LNCAP (cell line): ENCODE data around the gene NFATC2.

ENCODE experiments used
- TF ChIP-seq, protein P1 (sequence below): fragments of 450-650 bp; IDR thresholded peaks from 2 replicates; pipeline ENCODE4 v1.5.1; 2017; ENCODE audit warnings: mild to moderate bottlenecking

Gene NFATC2

GRCh38 chr20:51451484-51451883, 91.0 kb downstream of the NFATC2 start:
- TF ChIP-seq, protein P1, sequence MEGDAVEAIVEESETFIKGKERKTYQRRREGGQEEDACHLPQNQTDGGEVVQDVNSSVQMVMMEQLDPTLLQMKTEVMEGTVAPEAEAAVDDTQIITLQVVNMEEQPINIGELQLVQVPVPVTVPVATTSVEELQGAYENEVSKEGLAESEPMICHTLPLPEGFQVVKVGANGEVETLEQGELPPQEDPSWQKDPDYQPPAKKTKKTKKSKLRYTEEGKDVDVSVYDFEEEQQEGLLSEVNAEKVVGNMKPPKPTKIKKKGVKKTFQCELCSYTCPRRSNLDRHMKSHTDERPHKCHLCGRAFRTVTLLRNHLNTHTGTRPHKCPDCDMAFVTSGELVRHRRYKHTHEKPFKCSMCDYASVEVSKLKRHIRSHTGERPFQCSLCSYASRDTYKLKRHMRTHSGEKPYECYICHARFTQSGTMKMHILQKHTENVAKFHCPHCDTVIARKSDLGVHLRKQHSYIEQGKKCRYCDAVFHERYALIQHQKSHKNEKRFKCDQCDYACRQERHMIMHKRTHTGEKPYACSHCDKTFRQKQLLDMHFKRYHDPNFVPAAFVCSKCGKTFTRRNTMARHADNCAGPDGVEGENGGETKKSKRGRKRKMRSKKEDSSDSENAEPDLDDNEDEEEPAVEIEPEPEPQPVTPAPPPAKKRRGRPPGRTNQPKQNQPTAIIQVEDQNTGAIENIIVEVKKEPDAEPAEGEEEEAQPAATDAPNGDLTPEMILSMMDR: no peak

- TF ChIP-seq, protein P1: no peak
Observed at GRCh38 chr20:51450984-51451383, 91.5 kb downstream of the NFATC2 start.

DNA sequence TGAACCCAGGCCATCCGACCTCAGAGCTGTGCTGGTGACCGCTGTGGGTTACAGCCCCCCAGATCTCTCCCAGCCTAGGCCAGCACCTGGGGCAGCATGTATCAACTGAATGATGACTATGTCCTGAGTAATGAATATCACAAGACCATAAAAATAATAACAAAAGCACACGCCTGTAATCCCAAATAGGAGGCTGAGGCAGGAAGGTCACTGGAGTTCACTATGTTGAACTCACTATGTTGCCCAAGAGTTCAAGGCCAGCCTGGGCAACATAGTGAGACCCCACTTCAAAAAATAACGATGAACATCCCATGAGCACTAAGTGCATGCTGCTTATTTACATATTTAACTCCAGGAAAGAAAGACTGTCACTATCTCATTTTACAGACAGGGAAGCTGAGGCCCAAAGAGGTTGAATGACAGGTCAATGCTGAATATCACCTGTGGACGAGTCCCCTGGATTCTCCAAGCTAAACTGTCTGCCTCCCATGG, 92.3 kb downstream of the NFATC2 start:
- TF ChIP-seq, protein P1: no peak

GRCh38 chr20:51449498-51450220, 92.9 kb downstream of the NFATC2 start:
- TF ChIP-seq, protein P1: no peak

- TF ChIP-seq, protein P1: no peak
Observed at GRCh38 chr20:51447765-51448148, 94.8 kb downstream of the NFATC2 start.

GRCh38 chr20:51447097-51447764, 95.3 kb downstream of the NFATC2 start:
- TF ChIP-seq, protein P1: no peak

DNA sequence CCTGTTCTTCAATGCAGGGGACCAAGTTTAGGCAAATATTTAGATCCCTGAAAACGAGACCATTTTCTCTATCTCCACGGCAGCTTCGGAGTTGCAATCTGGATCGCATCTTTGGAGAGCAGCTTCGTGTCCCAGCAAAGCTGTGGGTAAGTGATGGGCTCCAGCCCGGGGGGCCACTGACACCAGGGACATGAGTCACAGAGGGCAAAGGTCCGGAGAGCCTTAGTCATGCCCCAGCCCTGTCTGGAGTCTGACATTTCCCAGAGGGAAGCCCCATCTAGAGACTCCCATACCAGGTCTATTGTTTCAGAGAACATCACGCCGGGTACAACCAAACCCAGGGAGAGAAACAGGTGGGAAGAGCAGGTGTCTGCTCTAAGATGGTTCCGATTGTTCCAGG, 95.9 kb downstream of the NFATC2 start:
- TF ChIP-seq, protein P1: no peak
